GM19240 (cell line): ENCODE measurements around the gene PPP2R2B.

Experiments
- DNase-seq: peaks from one replicate; pipeline ENCODE4 v3.0.0; 2011; ENCODE audit warnings: low spot score; ENCODE audit not compliant: insufficient read length

PPP2R2B gene

GRCh38 chr5:146660376-146660960 is 218.1 kb downstream of the PPP2R2B start:
- DNase-seq, result no peak

- DNase-seq, result no peak
Observed at GRCh38 chr5:146659961-146660360, 218.6 kb downstream of the PPP2R2B start.

- no peak for DNase-seq
Observed at GRCh38 chr5:146656703-146657102, 221.9 kb downstream of the PPP2R2B start.

GRCh38 chr5:146653560-146653959 is 225.0 kb downstream of the PPP2R2B start:
- DNase-seq, result no peak

- no peak for DNase-seq
Observed at GRCh38 chr5:146652547-146652946, 226.0 kb downstream of the PPP2R2B start.

GRCh38 chr5:146647656-146648199 is 230.8 kb downstream of the PPP2R2B start:
- no peak for DNase-seq

GRCh38 chr5:146646441-146646840 is 232.1 kb downstream of the PPP2R2B start:
- DNase-seq, result no peak

GRCh38 chr5:146645342-146645741 is 233.2 kb downstream of the PPP2R2B start:
- no peak for DNase-seq

GRCh38 chr5:146644831-146645230 is 233.7 kb downstream of the PPP2R2B start:
- no peak for DNase-seq

- no peak for DNase-seq
Observed at GRCh38 chr5:146643776-146644175, 234.8 kb downstream of the PPP2R2B start.

GRCh38 chr5:146642410-146642809 is 236.1 kb downstream of the PPP2R2B start:
- DNase-seq, result no peak

GRCh38 chr5:146641941-146642340 is 236.6 kb downstream of the PPP2R2B start:
- DNase-seq, result no peak

- DNase-seq, result no peak
Observed at GRCh38 chr5:146640285-146640896, 238.2 kb downstream of the PPP2R2B start.

- no peak for DNase-seq
Observed at GRCh38 chr5:146635443-146635842, 243.1 kb downstream of the PPP2R2B start.

GRCh38 chr5:146633323-146633764 is 245.2 kb downstream of the PPP2R2B start:
- no peak for DNase-seq

- no peak for DNase-seq
Observed at GRCh38 chr5:146632620-146633322, 245.8 kb downstream of the PPP2R2B start.

- DNase-seq, result no peak
Observed at GRCh38 chr5:146630472-146630871, 248.1 kb downstream of the PPP2R2B start.

GRCh38 chr5:146628950-146629349 is 249.6 kb downstream of the PPP2R2B start:
- no peak for DNase-seq

GRCh38 chr5:146626936-146627335 is 251.6 kb downstream of the PPP2R2B start:
- DNase-seq, result no peak

- DNase-seq, result no peak
Observed at GRCh38 chr5:146624179-146624578, 254.4 kb downstream of the PPP2R2B start.

- DNase-seq, result no peak
Observed at GRCh38 chr5:146623666-146624065, 254.9 kb downstream of the PPP2R2B start.

- no peak for DNase-seq
Observed at GRCh38 chr5:146623009-146623408, 255.5 kb downstream of the PPP2R2B start.
